Mesendoderm (in vitro differentiated cells): Measurements from ENCODE around the gene PSORS1C1.

Source experiments
- DNase-seq: peaks from one replicate; pipeline ENCODE4 v3.0.0; 2013
- H2AK5ac ChIP-seq: 2 replicates; pipeline ENCODE4 v1.6.1; 2013; ENCODE audit warnings: low read length, inconsistent platforms
- H2BK120ac ChIP-seq: 2 replicates; pipeline ENCODE4 v1.6.1; 2013; ENCODE audit warnings: low read depth, mild to moderate bottlenecking, low read length, moderate library complexity, mixed read lengths
- H2BK15ac ChIP-seq: replicated peaks from 2 replicates; pipeline ENCODE4 v1.6.1; 2013; ENCODE audit warnings: low read depth, mild to moderate bottlenecking, moderate library complexity
- H2BK5ac ChIP-seq: 2 replicates; pipeline ENCODE4 v1.6.1; 2013; ENCODE audit warnings: low read length, inconsistent platforms
- H3K18ac ChIP-seq: 2 replicates; pipeline ENCODE4 v1.6.1; 2013; ENCODE audit warnings: mild to moderate bottlenecking, low read length, mixed read lengths
- H3K23ac ChIP-seq: one replicate; pipeline ENCODE4 v1.6.1; 2013; ENCODE audit warnings: low read length
- H3K27ac ChIP-seq: 2 replicates; pipeline ENCODE4 v1.5.1; 2013; ENCODE audit warnings: low read depth, mild to moderate bottlenecking, inconsistent platforms, low read length, moderate library complexity
- H3K27me3 ChIP-seq: 2 replicates; pipeline ENCODE4 v1.6.1; 2013; ENCODE audit warnings: low read length, control low read depth, mild to moderate bottlenecking, inconsistent platforms; ENCODE audit not compliant: insufficient read depth, poor library complexity
- H3K36me3 ChIP-seq: 2 replicates; pipeline ENCODE4 v1.6.1; 2013; ENCODE audit warnings: low read length, inconsistent platforms; ENCODE audit not compliant: control insufficient read depth, insufficient read depth
- H3K4ac ChIP-seq: one replicate; pipeline ENCODE4 v1.6.1; 2013; ENCODE audit warnings: low read depth, mild to moderate bottlenecking, low read length, moderate library complexity
- H3K4me1 ChIP-seq: 2 replicates; pipeline ENCODE4 v1.6.1; 2013; ENCODE audit warnings: low read depth, low read length, inconsistent platforms; ENCODE audit not compliant: control insufficient read depth
- H3K4me2 ChIP-seq: 2 replicates; pipeline ENCODE4 v1.6.1; 2013; ENCODE audit warnings: low read length
- H3K4me3 ChIP-seq: 2 replicates; pipeline ENCODE4 v1.5.1; 2013; ENCODE audit warnings: mild to moderate bottlenecking, low read length
- H3K56ac ChIP-seq: one replicate; pipeline ENCODE4 v1.6.1; 2013; ENCODE audit warnings: low read length
- H3K79me1 ChIP-seq: 2 replicates; pipeline ENCODE4 v1.6.1; 2013; ENCODE audit warnings: low read length, inconsistent platforms
- H3K79me2 ChIP-seq: 2 replicates; pipeline ENCODE4 v1.6.1; 2013; ENCODE audit warnings: mild to moderate bottlenecking, low read length; ENCODE audit not compliant: control insufficient read depth, insufficient read depth
- H3K9ac ChIP-seq: 2 replicates; pipeline ENCODE4 v1.6.1; 2013; ENCODE audit warnings: low read length, inconsistent platforms
- H4K5ac ChIP-seq: one replicate; pipeline ENCODE4 v1.6.1; 2013; ENCODE audit warnings: low read length
- H4K8ac ChIP-seq: one replicate; pipeline ENCODE4 v1.6.1; 2013; ENCODE audit warnings: low read depth, mild to moderate bottlenecking, control low read depth, low read length, moderate library complexity
- WGBS: extraction: QIAGEN DNeasy Blood & Tissue Kit; methylation state at CpG from one replicate; pipeline ENCODE4 v1.1.7; 2013; ENCODE audit warnings: low lambda C conversion rate, missing lambda C conversion rate; ENCODE audit not compliant: insufficient coverage; ENCODE audit errors: extremely low coverage; 5-methylcytosine and 5-hydroxymethylcytosine counted together

Gene PSORS1C1

GRCh38 chr6:31070711-31071197 lies 43.8 kb upstream of the PSORS1C1 start:
- H3K9ac ChIP-seq: peak overlapping the region; percentile 23
- no peak overlapping the region for H3K23ac ChIP-seq
- H3K79me2 ChIP-seq: no peaks in the 10 kb centered on the region
- H4K8ac ChIP-seq: no peak overlapping the region
- no peak overlapping the region for H2BK5ac ChIP-seq
- no peak overlapping the region for H4K5ac ChIP-seq
- peak; percentile 94 for DNase-seq
- no CpG with 5 or more reads among the region's 6 CpGs for WGBS
- H3K27ac ChIP-seq: no peak overlapping the region
- H3K4me1 ChIP-seq: no peaks in the 10 kb centered on the region
- no peak overlapping the region for H3K18ac ChIP-seq
- H2BK15ac ChIP-seq: no peak overlapping the region
- no peaks in the 10 kb centered on the region for H3K27me3 ChIP-seq
- no peaks in the 10 kb centered on the region for H3K79me1 ChIP-seq
- no peaks in the 10 kb centered on the region for H3K36me3 ChIP-seq
- no peak overlapping the region for H3K4me3 ChIP-seq
- no peak overlapping the region for H3K4ac ChIP-seq
- peak overlapping the region; percentile 65 for H3K56ac ChIP-seq
- H3K4me2 ChIP-seq: no peak overlapping the region
- H2BK120ac ChIP-seq: no peak overlapping the region
- no peak overlapping the region for H2AK5ac ChIP-seq

GRCh38 chr6:31074401-31074800 lies 40.2 kb upstream of the PSORS1C1 start:
- Histone ChIP-seq H3K56ac (no peak overlapping the region), H2BK15ac (no peak overlapping the region), H3K9ac (no peak overlapping the region), H3K4me1 (no peaks in the 10 kb centered on the region), H3K4ac (no peak overlapping the region), H4K5ac (no peak overlapping the region), H3K27me3 (no peaks in the 10 kb centered on the region), H3K18ac (no peak overlapping the region), H3K79me1 (no peaks in the 10 kb centered on the region), H2AK5ac (no peak overlapping the region), H3K36me3 (no peaks in the 10 kb centered on the region), H3K4me2 (no peak overlapping the region), H3K27ac (no peak overlapping the region), H4K8ac (no peak overlapping the region), H3K23ac (no peak overlapping the region), H3K79me2 (no peaks in the 10 kb centered on the region), H2BK5ac (no peak overlapping the region), H3K4me3 (no peak overlapping the region), H2BK120ac (no peak overlapping the region)
- DNase-seq: no peak
- WGBS: no CpG with 5 or more reads among the region's 4 CpGs

GRCh38 chr6:31075528-31075927 lies 39.1 kb upstream of the PSORS1C1 start:
- Histone ChIP-seq H3K36me3 (no peaks in the 10 kb centered on the region), H3K4me3 (no peak overlapping the region), H3K9ac (no peak overlapping the region), H2BK15ac (no peak overlapping the region), H4K5ac (no peak overlapping the region), H3K23ac (no peak overlapping the region), H3K79me2 (no peaks in the 10 kb centered on the region), H2BK120ac (no peak overlapping the region), H3K4me1 (no peaks in the 10 kb centered on the region), H3K4ac (no peak overlapping the region), H3K56ac (no peak overlapping the region), H3K27me3 (no peaks in the 10 kb centered on the region), H2AK5ac (no peak overlapping the region), H3K79me1 (no peaks in the 10 kb centered on the region), H3K18ac (no peak overlapping the region), H3K4me2 (no peak overlapping the region), H2BK5ac (no peak overlapping the region), H3K27ac (no peak overlapping the region), H4K8ac (no peak overlapping the region)
- WGBS: no CpG with 5 or more reads among the region's 1 CpG
- DNase-seq: no peak

- Histone ChIP-seq H3K4me3 (no peak overlapping the region), H3K9ac (no peak overlapping the region), H2BK15ac (no peak overlapping the region), H2BK5ac (no peak overlapping the region), H3K18ac (no peak overlapping the region), H2BK120ac (no peak overlapping the region), H3K56ac (no peak overlapping the region), H3K79me1 (no peaks in the 10 kb centered on the region), H3K4me2 (no peak overlapping the region), H3K36me3 (no peaks in the 10 kb centered on the region), H3K79me2 (no peaks in the 10 kb centered on the region), H3K27ac (no peak overlapping the region), H2AK5ac (no peak overlapping the region), H3K4ac (no peak overlapping the region), H3K4me1 (no peaks in the 10 kb centered on the region), H4K8ac (no peak overlapping the region), H3K27me3 (no peaks in the 10 kb centered on the region), H3K23ac (no peak overlapping the region), H4K5ac (no peak overlapping the region)
- no peak for DNase-seq
- no CpG with 5 or more reads among the region's 4 CpGs for WGBS
Observed at GRCh38 chr6:31076611-31077010, 38.0 kb upstream of the PSORS1C1 start.

- H2BK15ac ChIP-seq: no peak overlapping the region
- no peak overlapping the region for H2BK5ac ChIP-seq
- H2BK120ac ChIP-seq: no peak overlapping the region
- H3K36me3 ChIP-seq: no peaks in the 10 kb centered on the region
- no peaks in the 10 kb centered on the region for H3K4me1 ChIP-seq
- no peak overlapping the region for H3K27ac ChIP-seq
- H3K4me2 ChIP-seq: no peak overlapping the region
- peak overlapping the region; percentile 61 for H3K56ac ChIP-seq
- H3K27me3 ChIP-seq: no peaks in the 10 kb centered on the region
- H3K79me2 ChIP-seq: no peaks in the 10 kb centered on the region
- H3K18ac ChIP-seq: no peak overlapping the region
- H2AK5ac ChIP-seq: no peak overlapping the region
- no peaks in the 10 kb centered on the region for H3K79me1 ChIP-seq
- no peak overlapping the region for H3K9ac ChIP-seq
- no peak overlapping the region for H4K5ac ChIP-seq
- no peak overlapping the region for H3K4me3 ChIP-seq
- H3K4ac ChIP-seq: no peak overlapping the region
- H3K23ac ChIP-seq: no peak overlapping the region
- no CpG with 5 or more reads among the region's 22 CpGs for WGBS
- H4K8ac ChIP-seq: no peak overlapping the region
- DNase-seq: peak; percentile 80
Observed at GRCh38 chr6:31079656-31080261, 34.8 kb upstream of the PSORS1C1 start.

GRCh38 chr6:31081872-31082271 lies 32.7 kb upstream of the PSORS1C1 start:
- Histone ChIP-seq H2BK120ac (no peak overlapping the region), H3K18ac (no peak overlapping the region), H3K4me2 (no peak overlapping the region), H3K79me1 (no peaks in the 10 kb centered on the region), H4K5ac (no peak overlapping the region), H3K79me2 (no peaks in the 10 kb centered on the region), H3K4ac (no peak overlapping the region), H2BK5ac (no peak overlapping the region), H3K9ac (no peak overlapping the region), H2BK15ac (no peak overlapping the region), H3K56ac (no peak overlapping the region), H2AK5ac (no peak overlapping the region), H3K23ac (no peak overlapping the region), H3K4me1 (no peaks in the 10 kb centered on the region), H4K8ac (no peak overlapping the region), H3K27ac (no peak overlapping the region), H3K27me3 (no peaks in the 10 kb centered on the region), H3K4me3 (no peak overlapping the region), H3K36me3 (no peaks in the 10 kb centered on the region)
- WGBS: no CpG with 5 or more reads among the region's 6 CpGs
- no peak for DNase-seq
